ENCODE data around the gene COL26A1. TPM values are rescaled to one million over a fixed set of nuclear protein-coding genes. Genes with fewer than 3 reads are reported as not detected.

COL26A1 gene
- total RNA-seq, 1 donor from 2014 or later, result not detected

DNA sequence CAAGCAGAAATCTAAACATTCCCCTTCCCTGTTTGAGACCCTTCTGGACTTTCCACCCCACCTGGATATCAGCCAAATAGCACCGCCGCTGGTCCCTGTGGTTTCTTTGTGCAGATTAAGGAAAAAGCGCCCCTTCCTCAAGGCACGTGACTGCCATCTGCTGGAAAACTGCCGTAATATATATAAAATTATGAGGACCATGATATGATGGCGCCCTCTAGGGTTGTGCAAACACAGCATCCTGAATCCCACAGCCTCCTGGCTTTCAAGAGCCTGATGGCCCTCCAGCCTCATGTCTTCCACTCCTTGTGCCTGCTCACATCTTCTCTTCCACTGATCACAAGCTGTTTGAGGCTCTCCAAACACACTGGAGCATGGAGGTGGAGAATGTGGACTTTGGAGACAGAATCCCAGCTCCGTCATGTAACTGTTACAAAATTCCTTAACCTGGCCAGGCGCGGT is 145.1 kb downstream of the COL26A1 start:
- no peak for ATAC-seq (ENCODE audit: poor library complexity)
- intact Hi-C loops (cut with DNase I), result no loop called here

DNA sequence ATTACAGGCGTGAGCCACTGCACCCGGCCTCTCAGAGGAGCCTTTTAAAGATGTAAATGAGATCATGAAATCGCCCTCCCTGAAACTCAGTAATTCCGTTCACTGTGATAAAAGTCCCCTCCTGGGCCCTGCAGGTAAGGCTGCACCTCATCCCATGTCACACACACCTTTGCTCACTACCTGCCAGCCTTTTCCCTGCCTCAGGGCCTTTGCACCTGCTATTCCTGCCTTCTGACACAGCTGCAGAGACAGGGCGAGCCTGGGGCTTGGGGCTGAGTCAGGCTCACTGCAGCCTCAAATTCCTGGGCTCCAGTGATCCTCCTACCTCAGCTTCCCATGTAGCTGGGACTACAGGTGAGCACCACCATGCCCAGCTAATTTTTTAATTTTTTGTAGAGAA is 147.6 kb downstream of the COL26A1 start:
- DNase-seq, result no peak
- ATAC-seq (ENCODE audit: poor library complexity), result no peak

More for the DNA sequence above, 145.1 kb downstream of the COL26A1 start:
- DNase-seq, result no peak

DNA sequence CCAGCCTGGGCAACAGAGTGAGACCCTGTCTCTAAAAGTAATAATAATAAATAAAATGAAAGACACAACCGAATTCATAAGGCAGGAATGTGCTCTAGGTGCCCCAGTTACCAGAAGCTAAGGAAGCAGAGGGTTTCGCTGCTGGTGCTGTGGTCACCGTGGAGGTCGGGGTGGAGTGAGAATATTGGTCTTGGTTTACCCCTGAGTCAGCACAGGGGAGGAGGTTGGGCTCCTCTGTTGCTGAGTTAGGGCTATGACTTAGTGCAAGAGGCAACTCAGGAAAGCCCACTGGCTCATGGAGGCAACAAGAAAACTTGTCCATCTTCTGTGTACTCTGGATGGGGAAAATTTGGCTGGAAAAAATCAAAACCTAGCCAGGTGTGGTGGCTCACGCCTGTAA is 149.3 kb downstream of the COL26A1 start:
- ATAC-seq (ENCODE audit: poor library complexity), result no peak
- DNase-seq, result no peak
- intact Hi-C loops (cut with DNase I), result no loop called here

More for the DNA sequence above, 147.6 kb downstream of the COL26A1 start:
- intact Hi-C loops (cut with DNase I), result no loop called here

DNA sequence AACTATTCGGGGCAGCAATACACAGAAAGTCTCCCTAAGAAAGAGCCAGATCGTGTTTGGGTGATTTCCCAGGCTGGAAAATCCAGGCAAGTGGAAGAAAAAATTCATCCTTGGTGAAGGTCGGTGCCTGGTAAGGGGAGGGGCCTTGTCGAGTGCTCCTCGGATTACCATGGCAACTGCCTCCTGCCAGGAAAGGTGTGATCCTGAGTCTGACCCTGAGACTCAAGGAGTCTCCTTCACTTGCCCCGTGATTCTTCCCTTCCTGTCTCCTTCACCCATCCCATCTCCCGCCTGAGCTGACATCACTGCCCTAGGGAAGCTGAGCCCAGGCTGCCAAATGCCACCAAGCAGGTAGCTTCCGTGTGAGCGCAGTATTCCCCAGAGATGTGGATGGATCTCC is 154.2 kb downstream of the COL26A1 start:
- ATAC-seq (ENCODE audit: poor library complexity), result no peak
- intact Hi-C loops (cut with DNase I), result no loop called here
- peak; percentile 5 for DNase-seq

DNA sequence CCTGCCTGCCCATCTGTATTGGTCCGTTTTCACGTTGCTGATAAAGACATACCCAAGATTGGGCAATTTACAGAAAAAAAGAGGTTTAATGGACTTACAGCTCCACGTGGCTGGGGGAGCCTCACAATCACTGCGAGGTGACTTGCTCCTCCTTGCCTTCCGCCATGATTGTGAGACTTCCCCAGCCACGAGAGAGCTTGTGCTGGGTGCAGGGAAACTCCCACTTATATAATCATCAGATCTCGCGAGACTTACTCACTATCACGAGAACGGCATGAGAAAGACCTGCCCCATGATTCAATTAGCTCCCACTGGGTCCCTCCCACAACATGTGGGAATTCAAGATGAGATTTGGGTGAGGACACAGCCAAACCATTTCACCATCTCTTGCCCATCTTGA is 154.6 kb downstream of the COL26A1 start:
- intact Hi-C loops (cut with DNase I), result no loop called here
- DNase-seq (peak; percentile 13), ATAC-seq (ENCODE audit: poor library complexity) (no peak)

DNA sequence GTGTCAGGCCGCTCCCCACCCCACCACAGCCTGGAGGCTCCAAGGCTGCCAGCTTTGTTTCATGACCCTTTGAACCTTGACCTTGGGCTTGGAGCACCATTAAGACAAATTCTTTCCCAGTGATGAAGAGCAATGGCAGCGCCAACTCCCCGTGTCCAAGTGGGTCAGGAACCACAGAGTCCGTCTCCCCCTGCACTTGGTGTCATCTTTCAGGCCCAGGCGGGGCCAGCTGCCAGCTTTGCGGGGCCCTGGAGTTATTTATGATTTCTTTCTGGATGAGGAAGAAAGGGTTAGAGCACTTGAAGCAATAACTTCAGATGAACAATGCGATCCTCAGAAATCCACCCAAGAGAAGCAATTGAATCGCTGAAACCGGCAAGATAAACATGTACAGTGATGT is 155.7 kb downstream of the COL26A1 start:
- ATAC-seq (ENCODE audit: poor library complexity) (no peak), DNase-seq (peak; percentile 26)
- intact Hi-C loops (cut with DNase I), result no loop called here

DNA sequence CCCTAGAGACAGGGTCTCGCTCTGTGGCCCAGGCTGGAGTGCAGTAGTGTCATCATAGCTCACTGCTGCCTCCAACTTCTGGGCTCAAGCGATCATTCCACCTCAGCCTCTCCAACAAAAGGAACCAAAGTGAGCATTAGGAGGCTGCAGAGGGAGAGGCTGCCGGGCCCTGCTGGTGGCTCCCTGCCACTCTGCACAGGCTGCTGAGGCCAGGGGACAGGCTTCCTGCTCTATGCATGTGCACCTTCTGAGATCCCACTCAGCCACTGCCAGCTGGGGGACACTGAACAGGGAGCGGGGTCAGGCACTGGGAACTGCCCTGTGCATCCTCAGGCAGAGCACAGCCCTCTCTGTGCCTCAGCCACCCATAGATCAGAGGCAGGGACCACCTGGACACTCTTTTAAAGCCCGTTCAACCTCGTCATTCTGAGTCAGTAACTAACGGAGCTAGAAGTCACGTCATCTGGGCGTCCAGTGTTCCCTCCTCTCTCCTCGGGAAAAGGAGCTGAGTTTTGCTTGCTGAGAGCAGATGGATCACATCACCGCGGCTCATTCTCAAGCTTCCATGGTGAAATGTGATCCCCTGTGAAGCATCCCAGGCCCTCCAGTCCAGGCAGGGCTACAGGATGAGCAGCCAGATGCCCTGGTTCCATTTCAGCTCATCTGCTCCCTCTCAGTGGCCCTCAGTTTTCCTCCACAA is 156.8 kb downstream of the COL26A1 start:
- DNase-seq (peak; percentile 26), ATAC-seq (ENCODE audit: poor library complexity) (no peak)
- intact Hi-C loops (cut with DNase I), result no loop called here

DNA sequence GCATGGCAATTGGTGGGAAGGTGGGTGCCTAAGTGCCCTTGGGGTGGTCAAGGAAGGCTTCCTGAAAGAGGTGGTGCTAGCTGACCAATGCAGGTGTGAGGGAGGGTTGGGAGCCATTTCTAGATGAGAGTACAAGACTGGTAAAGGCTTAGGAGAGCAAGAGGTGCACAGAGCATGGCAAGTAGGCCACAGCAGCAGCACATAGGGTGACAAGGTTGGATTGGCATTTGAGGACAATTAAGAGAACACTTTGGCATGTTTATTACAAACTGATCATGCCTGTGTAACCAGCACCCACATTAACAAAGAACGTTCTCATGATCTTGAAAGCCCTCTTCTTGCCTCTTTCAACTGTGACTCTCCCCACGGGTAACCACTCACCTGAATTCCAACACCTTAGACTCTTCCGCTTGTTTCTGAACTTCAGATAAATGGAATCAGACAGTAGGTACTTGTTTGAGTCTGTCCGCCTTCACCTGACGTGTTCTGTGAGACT is 158.8 kb downstream of the COL26A1 start:
- ATAC-seq (ENCODE audit: poor library complexity) (no peak), DNase-seq (no peak)
- intact Hi-C loops (cut with DNase I), result no loop called here

DNA sequence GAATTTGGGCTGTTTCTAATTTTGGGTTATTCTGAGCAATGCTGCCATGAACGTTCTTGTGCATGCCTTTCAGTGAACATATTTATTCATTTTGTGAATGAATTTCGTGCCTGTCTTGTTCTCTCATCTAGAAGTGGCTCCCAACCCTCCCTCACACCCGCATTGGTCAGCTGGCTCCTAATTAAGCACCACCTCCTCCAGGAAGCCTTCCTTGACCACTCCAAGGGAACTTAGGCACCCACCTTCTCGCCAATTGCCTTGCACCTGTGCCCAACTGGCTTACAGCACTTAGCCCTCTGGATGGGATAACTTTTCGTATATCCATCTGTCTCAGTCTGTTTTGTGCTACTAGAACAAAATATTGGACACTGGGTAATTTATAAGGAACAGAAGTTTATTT is 159.3 kb downstream of the COL26A1 start:
- intact Hi-C loops (cut with DNase I), result no loop called here
- ATAC-seq (ENCODE audit: poor library complexity) (no peak), DNase-seq (peak; percentile 3)

DNA sequence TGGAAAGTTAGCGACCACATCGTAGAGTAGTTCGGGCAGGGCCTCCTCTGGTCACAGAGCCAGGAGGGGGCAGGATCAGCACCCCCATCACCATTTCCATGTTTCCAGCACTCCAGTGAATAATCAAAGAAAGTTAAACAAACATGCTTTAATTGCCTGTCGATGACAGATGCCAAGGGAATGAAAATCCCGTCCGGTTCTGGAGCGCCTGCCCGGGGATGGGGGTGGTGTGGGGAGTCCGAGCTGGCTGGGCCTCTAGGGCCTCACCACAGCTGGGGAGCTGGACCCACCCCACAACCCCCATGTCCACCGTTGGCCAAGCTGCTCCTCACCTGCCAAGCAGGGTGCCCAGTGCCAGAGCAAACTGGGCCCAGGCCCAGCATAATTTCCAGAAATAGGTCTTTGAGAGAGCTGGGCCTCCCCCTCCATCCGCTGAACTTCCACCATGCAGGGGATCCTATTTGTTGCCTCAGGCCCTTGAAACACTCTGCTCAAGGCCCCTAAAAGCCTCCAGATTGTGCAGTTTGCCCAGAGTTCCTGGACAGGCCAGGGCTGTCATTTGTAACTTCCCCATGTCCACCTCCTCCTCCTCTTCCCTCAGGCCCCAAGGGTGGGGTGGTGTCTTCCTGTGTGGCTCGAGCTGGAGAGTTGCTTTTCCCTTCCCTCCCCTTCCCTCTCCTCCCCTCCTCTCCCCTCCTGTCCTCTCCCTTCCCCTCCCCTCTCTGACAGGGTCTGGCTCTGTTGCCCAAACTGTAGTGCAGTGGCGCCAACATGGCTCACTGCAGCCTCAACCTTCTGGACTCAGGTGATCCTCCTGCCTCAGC is 165.4 kb downstream of the COL26A1 start:
- DNase-seq (peak; percentile 46), ATAC-seq (ENCODE audit: poor library complexity) (peak; percentile 94)
- intact Hi-C loops (cut with DNase I), result no loop called here

DNA sequence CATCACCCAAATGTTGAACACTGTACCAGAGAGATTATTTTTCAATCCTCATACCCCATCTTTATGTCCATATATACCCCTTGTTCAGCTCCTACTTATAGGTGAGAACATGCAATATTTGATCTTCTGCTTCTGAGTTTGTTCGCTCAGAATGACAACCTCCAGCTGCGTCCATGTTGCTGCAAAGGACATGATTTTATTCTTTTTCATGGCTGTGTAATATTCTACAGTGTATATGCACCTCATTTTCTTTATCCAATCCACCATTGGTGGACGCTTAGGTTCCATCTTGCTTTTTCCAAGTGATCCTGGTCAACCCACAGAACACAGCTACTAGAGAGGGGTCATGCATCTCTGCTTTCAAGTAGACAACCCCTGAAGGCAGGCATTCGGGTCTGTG is 166.9 kb downstream of the COL26A1 start:
- DNase-seq (no peak), ATAC-seq (ENCODE audit: poor library complexity) (no peak)
- intact Hi-C loops (cut with DNase I), result no loop called here

DNA sequence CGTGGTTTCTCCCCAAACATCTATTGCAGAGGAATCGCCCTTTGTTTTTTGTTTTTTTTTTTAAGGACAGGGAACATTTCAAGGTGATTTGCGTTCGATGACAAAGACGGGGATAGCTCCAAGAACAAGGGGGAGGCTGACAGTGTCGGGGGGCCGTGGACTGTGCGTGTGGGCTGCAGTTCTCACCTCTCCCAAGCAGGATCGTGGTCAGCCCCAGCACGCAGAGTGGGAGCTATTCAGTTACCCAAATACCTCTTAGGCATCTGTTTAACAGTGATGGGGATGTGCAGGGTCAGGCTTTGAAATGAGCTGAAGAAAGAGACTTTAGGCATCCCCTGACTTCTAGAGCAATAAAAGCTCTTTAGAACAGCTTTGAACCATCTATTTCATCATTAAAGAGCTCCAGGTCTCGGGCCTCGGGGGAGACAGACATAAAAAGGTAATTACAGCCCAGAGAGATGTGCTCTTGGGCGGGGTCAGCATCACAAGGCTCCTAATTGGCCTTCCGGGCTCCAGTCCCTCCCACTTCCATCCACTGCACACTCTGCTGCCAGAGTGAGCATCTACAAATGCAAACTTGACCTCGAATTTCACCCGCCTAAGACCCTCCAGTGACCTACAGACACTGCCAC is 169.2 kb downstream of the COL26A1 start:
- DNase-seq, result no peak
- ATAC-seq (ENCODE audit: poor library complexity), result no peak
- intact Hi-C loops (cut with DNase I), result loop anchor here (10.0 kb wide), 1 partner anchor 157 kb away; no protein-coding TSS in a partner anchor

DNA sequence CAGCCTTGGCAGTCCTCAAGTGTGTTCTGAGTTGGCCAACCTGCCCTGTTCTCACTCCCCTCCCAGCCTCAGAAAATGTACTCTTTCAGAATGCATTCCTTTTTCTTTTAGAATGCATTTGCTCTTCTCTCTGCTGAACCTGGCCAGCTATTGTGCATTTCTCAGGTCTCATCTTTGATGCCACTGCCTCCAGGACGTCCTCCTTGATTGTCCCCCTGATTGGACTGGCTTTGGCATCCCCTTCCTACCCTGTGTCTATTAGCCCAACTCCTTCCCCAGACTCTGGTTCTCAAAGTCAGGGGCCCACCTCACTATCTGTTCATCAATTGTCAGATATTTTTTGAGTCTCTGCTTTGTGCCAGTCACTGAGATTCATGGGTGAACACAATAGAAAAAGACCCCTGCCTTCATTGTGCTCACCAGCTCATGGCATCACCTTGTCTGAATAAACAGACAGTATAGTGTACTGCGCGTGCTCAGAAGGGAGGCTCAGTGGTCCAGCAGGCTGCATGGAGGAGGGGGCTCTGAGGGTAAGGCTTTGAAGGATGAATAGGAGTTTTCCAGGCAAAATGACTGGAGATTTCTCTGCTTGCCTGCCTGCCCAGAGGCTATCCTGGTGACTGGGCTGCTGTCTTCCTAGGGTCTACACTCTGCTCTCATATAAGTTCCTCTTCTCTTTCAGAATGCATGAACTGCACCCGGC is 169.9 kb downstream of the COL26A1 start:
- DNase-seq (no peak), ATAC-seq (ENCODE audit: poor library complexity) (no peak)
- intact Hi-C loops (cut with DNase I), result loop anchor here (10.0 kb wide), 1 partner anchor 158 kb away; no protein-coding TSS in a partner anchor

DNA sequence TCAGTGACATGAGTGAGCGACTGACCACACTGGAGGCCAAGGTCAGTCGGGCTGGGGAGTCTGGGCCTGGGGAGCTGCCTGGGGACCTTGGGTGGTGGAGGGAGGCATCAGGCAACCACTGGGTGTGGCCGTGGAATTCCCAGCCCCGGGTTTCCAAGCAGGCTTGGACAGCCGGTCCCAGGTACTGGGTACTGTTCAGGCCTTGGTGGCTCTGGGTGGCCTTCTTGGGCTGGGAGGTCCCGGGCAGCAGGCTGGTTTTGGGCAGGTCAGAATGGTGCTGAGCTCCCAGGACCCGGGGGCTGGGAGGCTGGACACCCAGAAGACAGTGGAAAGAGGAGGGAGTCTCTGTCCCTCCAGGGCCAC is 170.4 kb downstream of the COL26A1 start:
- no peak for DNase-seq
- intact Hi-C loops (cut with DNase I), result loop anchor here (10.0 kb wide), 1 partner anchor 158 kb away; no protein-coding TSS in a partner anchor
- ATAC-seq (ENCODE audit: poor library complexity), result no peak

DNA sequence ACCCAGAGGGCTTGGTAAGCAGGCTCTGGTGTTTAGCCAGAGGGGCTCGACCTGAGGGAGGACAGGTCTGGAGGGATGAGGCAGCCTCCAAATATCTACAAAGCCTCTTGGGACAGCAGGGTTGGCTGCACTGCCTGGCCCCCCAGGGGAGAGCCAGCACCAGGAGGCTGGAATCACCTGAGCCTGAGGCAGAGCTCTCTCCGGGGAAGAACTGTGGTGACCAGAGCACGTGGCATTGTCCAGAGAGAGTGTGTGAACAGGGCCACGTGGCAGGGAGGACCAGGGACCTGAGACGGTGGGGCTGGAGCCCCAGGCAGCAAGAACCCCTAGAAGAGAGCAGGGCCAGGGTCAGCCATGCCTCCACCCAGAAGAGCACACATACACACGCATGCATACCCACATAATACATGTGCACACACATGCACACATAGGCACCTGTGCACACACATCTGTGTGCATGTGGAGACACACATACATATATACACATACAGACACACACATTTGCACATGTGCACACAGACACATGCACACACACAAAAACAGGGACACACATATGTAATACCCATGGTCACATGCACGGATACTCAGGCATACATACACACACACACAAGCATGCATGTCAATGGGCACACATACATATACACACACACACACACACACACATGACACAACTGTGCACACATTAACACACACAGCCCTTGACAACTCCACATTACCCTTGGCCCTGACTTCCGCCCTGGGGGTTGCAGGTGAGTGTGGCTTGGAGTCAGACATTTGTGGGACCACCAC is 171.5 kb downstream of the COL26A1 start:
- ATAC-seq (ENCODE audit: poor library complexity) (no peak), DNase-seq (peak; percentile 1)
- intact Hi-C loops (cut with DNase I), result loop anchor here (10.0 kb wide), 1 partner anchor 159 kb away; no protein-coding TSS in a partner anchor

DNA sequence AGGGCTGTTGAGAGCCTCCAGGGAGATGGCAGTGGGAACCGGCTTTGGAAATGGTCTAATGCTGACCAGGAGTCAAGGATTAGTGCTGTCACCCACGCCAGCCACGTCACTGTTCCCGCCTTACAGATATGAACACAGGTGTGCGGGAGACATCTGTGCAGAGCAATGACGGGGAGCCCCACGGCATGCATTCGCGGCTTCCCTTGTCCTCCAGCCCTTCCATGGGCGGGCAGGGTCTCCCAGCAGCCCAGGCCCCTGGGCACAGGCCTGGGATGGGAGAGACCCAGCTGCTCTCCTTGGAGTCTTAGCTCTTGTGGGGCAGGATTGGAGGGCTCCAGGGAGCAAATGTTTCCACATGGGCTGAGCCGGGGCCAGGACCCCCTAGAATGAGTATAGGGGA is 172.2 kb downstream of the COL26A1 start:
- ATAC-seq (ENCODE audit: poor library complexity), result no peak
- peak; percentile 32 for DNase-seq

DNA sequence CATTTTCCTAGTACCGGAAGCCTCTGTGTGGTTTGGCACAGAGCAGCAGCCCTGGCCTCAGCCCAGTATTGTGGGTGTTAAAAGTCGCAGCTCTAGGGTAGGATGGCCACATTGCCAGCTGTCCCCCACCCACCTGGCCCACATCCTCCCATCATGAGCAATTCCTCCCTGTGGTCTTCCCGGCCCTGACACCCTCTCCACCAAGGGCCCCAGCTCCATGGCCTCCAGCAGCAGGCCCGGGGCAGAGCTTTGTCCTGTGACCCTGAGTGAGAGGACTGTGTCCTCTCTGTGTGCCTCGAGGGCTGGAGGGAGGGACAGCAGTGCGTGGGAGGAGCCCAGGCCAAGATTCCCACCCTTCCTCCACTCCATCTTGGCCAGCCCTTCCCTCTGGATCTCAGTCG is 172.7 kb downstream of the COL26A1 start:
- intact Hi-C loops (cut with DNase I), result loop anchor here (10.0 kb wide), 1 partner anchor 161 kb away; no protein-coding TSS in a partner anchor
- DNase-seq, result no peak
- ATAC-seq (ENCODE audit: poor library complexity), result no peak

More for the DNA sequence above, 172.2 kb downstream of the COL26A1 start:
- intact Hi-C loops (cut with DNase I), result loop anchor here (10.0 kb wide), 1 partner anchor 160 kb away; no protein-coding TSS in a partner anchor

DNA sequence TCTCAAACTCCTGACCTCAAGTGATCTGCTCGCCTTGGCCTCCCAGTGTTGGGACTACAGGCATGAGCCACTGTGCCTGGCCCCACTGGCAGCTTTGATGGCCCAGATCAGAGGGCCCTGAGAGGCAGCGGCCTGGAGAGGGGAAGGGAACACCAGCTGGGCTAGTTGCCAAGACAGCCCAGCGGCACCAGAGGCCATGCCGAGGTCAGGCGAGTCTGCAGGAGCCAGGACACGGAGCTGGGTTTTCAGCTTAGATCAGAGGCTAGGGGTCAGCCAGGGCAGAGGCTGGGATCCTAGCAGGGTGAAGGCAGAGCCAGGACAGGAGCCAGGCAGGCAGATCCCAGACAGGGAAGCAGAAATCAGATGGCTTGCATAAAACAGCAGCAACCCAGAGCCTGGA is 173.6 kb downstream of the COL26A1 start:
- intact Hi-C loops (cut with DNase I), result loop anchor here (10.0 kb wide), 1 partner anchor 161 kb away; no protein-coding TSS in a partner anchor

More for the DNA sequence above, 173.6 kb downstream of the COL26A1 start:
- ATAC-seq (ENCODE audit: poor library complexity), result peak; percentile 72
- DNase-seq, result peak; percentile 52

Data from Right ventricle myocardium superior (tissue), 1 donor.